ENCODE data around the gene GABBR1. TPM values are rescaled to one million over a fixed set of nuclear protein-coding genes. Genes with fewer than 3 reads are reported as not detected.

The GABBR1 gene
- total RNA-seq, 2 experiments from 2014 or later = 12.9 to 37.1 TPM

DNA sequence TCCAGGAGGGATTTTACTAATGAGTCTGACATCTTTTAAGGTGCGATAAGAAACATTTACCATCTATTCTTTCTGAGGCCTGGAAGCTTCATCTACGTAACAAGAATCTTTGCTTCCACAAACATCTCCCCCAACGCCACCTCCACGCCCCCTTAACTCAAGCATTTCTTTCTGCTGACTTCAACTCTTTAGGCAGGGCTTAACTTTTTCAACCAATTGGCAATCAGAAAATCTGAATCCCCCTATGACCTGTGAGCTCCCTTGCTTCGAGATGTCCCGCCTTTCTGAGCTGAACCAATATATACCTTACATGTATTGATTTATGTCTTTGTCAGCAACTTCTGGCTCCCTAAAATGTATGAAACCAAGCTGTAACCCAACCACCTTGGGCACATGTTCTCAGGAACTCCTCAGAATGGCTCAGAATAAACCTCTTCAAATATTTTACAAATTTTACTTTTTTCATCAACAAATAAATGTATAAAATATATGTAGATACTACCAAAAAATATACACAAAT lies 36.5 kb downstream of the GABBR1 start:
- H3K9me2 ChIP-seq (ENCODE audit: insufficient read depth, low read length) = no peaks in the 10 kb centered on the region
- intact Hi-C loops (cut with micrococcal nuclease; ENCODE audit: unreplicated experiment) = loop anchor here (10.0 kb wide), 1 partner anchor 912 kb away; no protein-coding TSS in a partner anchor
- H3K4me2 ChIP-seq (ENCODE audit: low read length) = no peak overlapping the region
- H3K4me3 ChIP-seq (ENCODE audit: low read depth, low read length, poor library complexity, severe bottlenecking) = no peak overlapping the region
- BruUV-seq (replicated peaks) = no TSS peak
- no peaks in the 10 kb centered on the region for H3K36me3 ChIP-seq (ENCODE audit: insufficient read depth, low read length)
- H3K9me3 ChIP-seq (ENCODE audit: low read length) = no peaks in the 10 kb centered on the region
- ChIA-PET CTCF (ENCODE audit: unreplicated experiment) (no interaction called here), POLR2A (no interaction called here)
- H4K20me1 ChIP-seq (ENCODE audit: insufficient read depth, low read length) = no peaks in the 10 kb centered on the region
- no peak overlapping the region for H2AFZ ChIP-seq (ENCODE audit: low read length)
- TF ChIP-seq EZH2phosphoT487 (IDR thresholded peaks at IDR 0.05; ENCODE audit: borderline replicate concordance, low read depth, low read length) = no peak
- TF ChIP-seq, protein P1, sequence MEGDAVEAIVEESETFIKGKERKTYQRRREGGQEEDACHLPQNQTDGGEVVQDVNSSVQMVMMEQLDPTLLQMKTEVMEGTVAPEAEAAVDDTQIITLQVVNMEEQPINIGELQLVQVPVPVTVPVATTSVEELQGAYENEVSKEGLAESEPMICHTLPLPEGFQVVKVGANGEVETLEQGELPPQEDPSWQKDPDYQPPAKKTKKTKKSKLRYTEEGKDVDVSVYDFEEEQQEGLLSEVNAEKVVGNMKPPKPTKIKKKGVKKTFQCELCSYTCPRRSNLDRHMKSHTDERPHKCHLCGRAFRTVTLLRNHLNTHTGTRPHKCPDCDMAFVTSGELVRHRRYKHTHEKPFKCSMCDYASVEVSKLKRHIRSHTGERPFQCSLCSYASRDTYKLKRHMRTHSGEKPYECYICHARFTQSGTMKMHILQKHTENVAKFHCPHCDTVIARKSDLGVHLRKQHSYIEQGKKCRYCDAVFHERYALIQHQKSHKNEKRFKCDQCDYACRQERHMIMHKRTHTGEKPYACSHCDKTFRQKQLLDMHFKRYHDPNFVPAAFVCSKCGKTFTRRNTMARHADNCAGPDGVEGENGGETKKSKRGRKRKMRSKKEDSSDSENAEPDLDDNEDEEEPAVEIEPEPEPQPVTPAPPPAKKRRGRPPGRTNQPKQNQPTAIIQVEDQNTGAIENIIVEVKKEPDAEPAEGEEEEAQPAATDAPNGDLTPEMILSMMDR (conservative IDR thresholded peaks at IDR 0.05; ENCODE audit: low read length) = no peak
- no peaks in the 10 kb centered on the region for H3K4me1 ChIP-seq (ENCODE audit: insufficient read depth, low read length, poor library complexity, severe bottlenecking)
- H3K27ac ChIP-seq (ENCODE audit: low read depth, low read length, poor library complexity, severe bottlenecking) = no peak overlapping the region
- DNase-seq (ENCODE audit: low spot score) = no peak
- H3K79me2 ChIP-seq (ENCODE audit: insufficient read depth, low read depth, low read length) = no peaks in the 10 kb centered on the region

DNA sequence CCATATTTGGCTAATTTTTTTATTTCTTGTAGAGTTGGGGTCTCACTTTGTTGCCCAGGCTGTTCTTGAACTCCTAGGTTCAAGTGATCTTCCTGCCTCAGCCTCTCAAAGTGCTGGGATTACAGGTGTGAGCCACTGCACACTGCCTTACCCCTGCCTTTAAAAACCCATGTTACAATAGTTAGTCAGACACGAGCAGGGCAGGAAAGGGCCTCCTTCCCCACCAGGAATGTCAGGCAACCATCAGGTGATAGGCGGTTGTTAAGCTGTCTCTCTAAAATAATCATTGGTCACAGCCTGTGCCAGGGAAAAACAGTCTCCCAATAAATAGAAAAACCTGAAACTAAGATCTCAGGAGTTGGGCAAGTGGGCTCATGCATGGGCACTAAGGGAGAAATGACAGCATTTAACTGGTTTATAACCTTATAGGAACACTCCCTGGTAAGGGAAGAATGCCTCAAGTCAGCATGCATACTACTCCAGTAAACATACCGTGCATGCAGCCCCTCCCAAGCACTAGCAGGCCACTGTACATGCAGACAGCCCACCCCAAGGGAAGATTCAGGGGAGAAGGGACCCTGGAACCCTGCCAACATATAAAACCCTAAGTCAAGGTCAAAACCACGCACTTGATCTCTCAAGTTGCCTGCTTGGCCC lies 39.7 kb downstream of the GABBR1 start:
- Histone ChIP-seq H3K4me2 (ENCODE audit: low read length) (no peak overlapping the region), H3K9me3 (ENCODE audit: low read length) (no peaks in the 10 kb centered on the region), H2AFZ (ENCODE audit: low read length) (no peak overlapping the region), H3K36me3 (ENCODE audit: insufficient read depth, low read length) (no peaks in the 10 kb centered on the region), H3K79me2 (ENCODE audit: insufficient read depth, low read depth, low read length) (no peaks in the 10 kb centered on the region), H3K27ac (ENCODE audit: low read depth, low read length, poor library complexity, severe bottlenecking) (no peak overlapping the region), H4K20me1 (ENCODE audit: insufficient read depth, low read length) (no peaks in the 10 kb centered on the region), H3K4me1 (ENCODE audit: insufficient read depth, low read length, poor library complexity, severe bottlenecking) (peaks cover 12% of the 10 kb centered on the region), H3K4me3 (ENCODE audit: low read depth, low read length, poor library complexity, severe bottlenecking) (no peak overlapping the region), H3K9me2 (ENCODE audit: insufficient read depth, low read length) (no peaks in the 10 kb centered on the region)
- CTCF ChIA-PET (ENCODE audit: unreplicated experiment) = no interaction called here
- no peak for DNase-seq (ENCODE audit: low spot score)
- TF ChIP-seq, protein P1 (conservative IDR thresholded peaks at IDR 0.05; ENCODE audit: low read length) = no peak
- TF ChIP-seq EZH2phosphoT487 (IDR thresholded peaks at IDR 0.05; ENCODE audit: borderline replicate concordance, low read depth, low read length) = no peak
- POLR2A ChIA-PET = interaction anchor here (0.6 kb wide), 1 partner anchor 695 kb away, joined by 4 read pairs; no protein-coding TSS in a partner anchor
- intact Hi-C loops (cut with micrococcal nuclease; ENCODE audit: unreplicated experiment) = loop anchor here (10.0 kb wide), 1 partner anchor 909 kb away; no protein-coding TSS in a partner anchor
- no TSS peak for BruUV-seq (replicated peaks)

GRCh38 chr6:29591677-29592076 lies 41.3 kb downstream of the GABBR1 start:
- ChIA-PET POLR2A (no interaction called here), CTCF (ENCODE audit: unreplicated experiment) (no interaction called here)
- Histone ChIP-seq H3K27ac (ENCODE audit: low read depth, low read length, poor library complexity, severe bottlenecking) (no peak overlapping the region), H3K4me1 (ENCODE audit: insufficient read depth, low read length, poor library complexity, severe bottlenecking) (peaks cover 12% of the 10 kb centered on the region), H3K4me3 (ENCODE audit: low read depth, low read length, poor library complexity, severe bottlenecking) (no peak overlapping the region), H2AFZ (ENCODE audit: low read length) (no peak overlapping the region), H4K20me1 (ENCODE audit: insufficient read depth, low read length) (no peaks in the 10 kb centered on the region), H3K79me2 (ENCODE audit: insufficient read depth, low read depth, low read length) (no peaks in the 10 kb centered on the region), H3K4me2 (ENCODE audit: low read length) (no peak overlapping the region), H3K9me2 (ENCODE audit: insufficient read depth, low read length) (no peaks in the 10 kb centered on the region), H3K9me3 (ENCODE audit: low read length) (no peaks in the 10 kb centered on the region), H3K36me3 (ENCODE audit: insufficient read depth, low read length) (no peaks in the 10 kb centered on the region)
- DNase-seq (ENCODE audit: low spot score) = no peak
- no peak for TF ChIP-seq EZH2phosphoT487 (IDR thresholded peaks at IDR 0.05; ENCODE audit: borderline replicate concordance, low read depth, low read length)
- TF ChIP-seq, protein P1 (conservative IDR thresholded peaks at IDR 0.05; ENCODE audit: low read length) = no peak
- BruUV-seq (replicated peaks) = no TSS peak
- intact Hi-C loops (cut with micrococcal nuclease; ENCODE audit: unreplicated experiment) = loop anchor here (10.0 kb wide), 1 partner anchor 907 kb away; no protein-coding TSS in a partner anchor
